Chondrocyte (in vitro differentiated cells): ENCODE data around the gene SLC25A46. TPM values are rescaled to one million over a fixed set of nuclear protein-coding genes. Genes with fewer than 3 reads are reported as not detected.

Source experiments
- DNase-seq: peaks from one replicate; pipeline ENCODE4 v3.0.0; 2021; ENCODE audit warnings: mixed read lengths, low spot score
- H3K27ac Mint-ChIP-seq: one replicate; pipeline ENCODE4 v1.8.0; 2021; ENCODE audit warnings: mild to moderate bottlenecking, moderate library complexity, mixed read lengths; ENCODE audit not compliant: unreplicated experiment
- H3K27me3 Mint-ChIP-seq: 2 replicates; pipeline ENCODE4 v1.8.0; 2021; ENCODE audit warnings: low read depth, mixed read lengths
- H3K36me3 Mint-ChIP-seq: 2 replicates; pipeline ENCODE4 v1.8.0; 2021; ENCODE audit warnings: low read depth, mixed read lengths
- H3K4me1 Mint-ChIP-seq: 2 replicates; pipeline ENCODE4 v1.8.0; 2021; ENCODE audit warnings: low read depth, mild to moderate bottlenecking, mixed read lengths
- H3K4me3 Mint-ChIP-seq: one replicate; pipeline ENCODE4 v1.8.0; 2021; ENCODE audit warnings: mild to moderate bottlenecking, moderate library complexity, mixed read lengths; ENCODE audit not compliant: unreplicated experiment
- H3K9me3 Mint-ChIP-seq: 2 replicates; pipeline ENCODE4 v1.8.0; 2021; ENCODE audit warnings: low read depth, mixed read lengths
- total RNA-seq: library from RNA; stranded (reverse); gene quantifications from 3 replicates; pipeline ENCODE4 v1.2.1, GENCODE V29; 2021
- TF ChIP-seq, protein P1 (sequence below): fragments of 200-600 bp; sonication (generic); IDR thresholded peaks from 2 replicates; pipeline ENCODE4 v1.5.0; 2021; ENCODE audit warnings: antibody characterized with exemption, mild to moderate bottlenecking, moderate library complexity

The SLC25A46 gene
- total RNA-seq, 1 donor from 2014 or later, result 46.4 TPM

- Mint-ChIP-seq H3K4me1 (no peaks in the 10 kb centered on the region), H3K27ac (no peak overlapping the region), H3K4me3 (no peak overlapping the region), H3K27me3 (peaks cover 20% of the 10 kb centered on the region), H3K9me3 (peaks cover 24% of the 10 kb centered on the region), H3K36me3 (no peaks in the 10 kb centered on the region)
- no peak for DNase-seq
- TF ChIP-seq, protein P1, sequence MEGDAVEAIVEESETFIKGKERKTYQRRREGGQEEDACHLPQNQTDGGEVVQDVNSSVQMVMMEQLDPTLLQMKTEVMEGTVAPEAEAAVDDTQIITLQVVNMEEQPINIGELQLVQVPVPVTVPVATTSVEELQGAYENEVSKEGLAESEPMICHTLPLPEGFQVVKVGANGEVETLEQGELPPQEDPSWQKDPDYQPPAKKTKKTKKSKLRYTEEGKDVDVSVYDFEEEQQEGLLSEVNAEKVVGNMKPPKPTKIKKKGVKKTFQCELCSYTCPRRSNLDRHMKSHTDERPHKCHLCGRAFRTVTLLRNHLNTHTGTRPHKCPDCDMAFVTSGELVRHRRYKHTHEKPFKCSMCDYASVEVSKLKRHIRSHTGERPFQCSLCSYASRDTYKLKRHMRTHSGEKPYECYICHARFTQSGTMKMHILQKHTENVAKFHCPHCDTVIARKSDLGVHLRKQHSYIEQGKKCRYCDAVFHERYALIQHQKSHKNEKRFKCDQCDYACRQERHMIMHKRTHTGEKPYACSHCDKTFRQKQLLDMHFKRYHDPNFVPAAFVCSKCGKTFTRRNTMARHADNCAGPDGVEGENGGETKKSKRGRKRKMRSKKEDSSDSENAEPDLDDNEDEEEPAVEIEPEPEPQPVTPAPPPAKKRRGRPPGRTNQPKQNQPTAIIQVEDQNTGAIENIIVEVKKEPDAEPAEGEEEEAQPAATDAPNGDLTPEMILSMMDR, result no peak
Measured at GRCh38 chr5:110809006-110809405, 70.2 kb downstream of the SLC25A46 start.

Other genes with a start within 250 kb of the SLC25A46 start
- gene TMEM232, start 12.3 kb upstream of the SLC25A46 start, total RNA-seq, result 1.8 to 3.8 TPM (median 2.3 TPM) in 3 replicates